Lung (tissue), 12 donors: Measurements from ENCODE around the gene SMPDL3B. TPM values are rescaled to one million over a fixed set of nuclear protein-coding genes. Genes with fewer than 3 reads are reported as not detected.

Experiments used
- ATAC-seq: fragments of 200-7000 bp; cut with Tn5 transposase; one replicate; pipeline ENCODE4 v1.9.1; 2020; ENCODE audit warnings: moderate number of reproducible peaks; ENCODE audit not compliant: insufficient read depth, low FRiP score
- DNase-seq, 3 donors: peaks; one replicate each; pipeline ENCODE4 v3.0.0-alpha.2; 2013 to 2017
- H3K27ac ChIP-seq, 2 donors: one replicate each; pipeline ENCODE4 v1.5.1; 2013; ENCODE audit warnings: mild to moderate bottlenecking in 2 of 2, moderate library complexity in 2 of 2, control low read depth in 1 of 2, inconsistent platforms in 1 of 2, low read depth in 1 of 2, low read length in 1 of 2
- H3K27me3 ChIP-seq, 3 donors: one replicate each; pipeline ENCODE4 v1.5.1; 2013; ENCODE audit warnings: low read length in 2 of 3; ENCODE audit not compliant: control insufficient read depth in 3 of 3, insufficient read depth in 3 of 3
- H3K36me3 ChIP-seq, 4 donors: one replicate each; pipeline ENCODE4 v1.5.1; 2013; ENCODE audit warnings: low read length in 4 of 4, mild to moderate bottlenecking in 1 of 4, moderate library complexity in 1 of 4; ENCODE audit not compliant: control insufficient read depth in 4 of 4, insufficient read depth in 4 of 4
- H3K4me1 ChIP-seq, 5 donors: one replicate each; pipeline ENCODE4 v1.5.1; 2013; ENCODE audit warnings: low read length in 5 of 5, mild to moderate bottlenecking in 2 of 5, moderate library complexity in 1 of 5; ENCODE audit not compliant: control insufficient read depth in 5 of 5, insufficient read depth in 5 of 5
- H3K4me3 ChIP-seq: one replicate; pipeline ENCODE4 v1.5.1; 2013; ENCODE audit warnings: mild to moderate bottlenecking, control low read depth, moderate library complexity
- H3K9ac ChIP-seq, 2 donors: one replicate each; pipeline ENCODE4 v1.5.1; 2013; ENCODE audit warnings: low read length in 2 of 2, control low read depth in 1 of 2; ENCODE audit not compliant: insufficient read depth in 1 of 2
- H3K9me3 ChIP-seq, 4 donors: one replicate each; pipeline ENCODE4 v1.5.1; 2013; ENCODE audit warnings: low read length in 3 of 4, mild to moderate bottlenecking in 1 of 4, moderate library complexity in 1 of 4; ENCODE audit not compliant: control insufficient read depth in 4 of 4, insufficient read depth in 3 of 4
- CTCF ChIP-seq: IDR thresholded peaks from 2 replicates; pipeline ENCODE4 v1.5.1; 2012; ENCODE audit warnings: mild to moderate bottlenecking; ENCODE audit errors: control extremely low read depth, extremely low read depth
- WGBS, 2 donors: extraction: QIAGEN DNeasy Blood & Tissue Kit; methylation state at CpG; one replicate each; pipeline ENCODE4 v1.1.7; 2013; 5-methylcytosine and 5-hydroxymethylcytosine counted together
- polyA plus RNA-seq, 2 donors: library from polyadenylated mRNA; stranded (reverse); fragments of 200-250 nt; gene quantifications; one replicate each; pipeline ENCODE4 v1.2.1, GENCODE V29; 2013
- total RNA-seq, 2 donors: library from RNA; depleted of rRNA in 1 of 2; stranded (reverse); fragments of >200 nt in 1 of 2; gene quantifications; one replicate each; pipeline ENCODE4 v1.2.1, GENCODE V29; 2014 to 2021
- donor health status: control.
- donor health status: control.
- donor health status: Bipolar disorder and iron deficiency.
- donor health status: healthy.
- donor health status: DM: yes; HTN: yes; CAD: no.

SMPDL3B gene
- total and polyA plus RNA-seq, 4 donors = 6.4 to 17.6 (median 16.8) TPM

- Histone ChIP-seq H3K4me3 (no peak overlapping the region), H3K27ac (no peak overlapping the region), H3K4me1 (peaks cover 0 to 8% (median 4%) of the 10 kb centered on the region in 5 donors), H3K9ac (no peak overlapping the region), H3K27me3 (no peaks in the 10 kb centered on the region), H3K9me3 (peaks cover 0 to 3% (median 1%) of the 10 kb centered on the region in 4 donors), H3K36me3 (peaks cover 7 to 15% (median 8%) of the 10 kb centered on the region in 4 donors)
- 87 to 95% methylated on average over 1 of the region's 1 CpG for WGBS, 2 donors
- DNase-seq (no peak), ATAC-seq (no peak)
- no peak for TF ChIP-seq CTCF
These were observed 22.4 kb upstream of the SMPDL3B start for GRCh38 chr1:27912429-27912828.

- H3K9me3 ChIP-seq = peaks cover 0 to 3% (median 1%) of the 10 kb centered on the region in 4 donors
- no peak overlapping the region for H3K9ac ChIP-seq
- peaks cover 0 to 6% (median 2%) of the 10 kb centered on the region in 4 donors for H3K36me3 ChIP-seq
- 60 to 67% methylated on average over 7 of the region's 7 CpGs for WGBS, 2 donors
- DNase-seq (peak in 1 of 3 donors; percentile 7), ATAC-seq (no peak)
- H3K4me1 ChIP-seq = peaks cover 0 to 4% (median 3%) of the 10 kb centered on the region in 5 donors
- TF ChIP-seq CTCF = no peak
- no peak overlapping the region for H3K4me3 ChIP-seq
- H3K27me3 ChIP-seq = peaks cover 0 to 2% (median 0%) of the 10 kb centered on the region in 3 donors
- H3K27ac ChIP-seq = peak overlapping the region in 1 of 2 donors; percentile 86
These were observed 19.7 kb upstream of the SMPDL3B start for GRCh38 chr1:27915082-27915575.

GRCh38 chr1:27922272-27922671, 12.5 kb upstream of the SMPDL3B start:
- DNase-seq (no peak), ATAC-seq (no peak)
- peaks cover 0 to 2% (median 0%) of the 10 kb centered on the region in 3 donors for H3K27me3 ChIP-seq
- H3K36me3 ChIP-seq = no peaks in the 10 kb centered on the region
- 86 to 91% methylated on average over 3 of the region's 3 CpGs for WGBS, 2 donors
- H3K4me3 ChIP-seq = no peak overlapping the region
- no peaks in the 10 kb centered on the region for H3K4me1 ChIP-seq
- no peak for TF ChIP-seq CTCF
- H3K9me3 ChIP-seq = no peaks in the 10 kb centered on the region
- no peak overlapping the region for H3K9ac ChIP-seq
- H3K27ac ChIP-seq = no peak overlapping the region
